Measurements from ENCODE around the gene COBLL1.

Gene COBLL1

DNA sequence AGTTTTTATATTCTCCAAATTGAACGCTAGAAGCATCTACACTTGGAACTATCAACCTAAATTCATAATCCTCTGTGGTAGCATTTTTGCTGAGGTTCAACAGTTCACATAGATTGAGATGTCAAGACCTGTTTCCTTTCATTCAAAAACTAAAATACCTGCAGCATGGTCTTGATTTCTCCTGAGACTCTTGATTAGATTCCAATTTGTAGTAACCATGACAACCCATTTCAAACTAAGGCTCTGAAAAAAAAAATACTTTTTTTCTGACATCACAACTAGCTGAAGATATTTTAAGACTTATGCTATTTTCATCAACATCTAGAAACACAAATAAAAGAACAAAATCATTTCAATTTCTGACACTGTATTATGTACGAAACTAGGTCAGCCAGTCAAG lies 29.8 kb downstream of the COBLL1 start:
- H3K4me1 ChIP-seq (ENCODE audit: control insufficient read depth, insufficient read depth, low read length), result no peaks in the 10 kb centered on the region
- no peaks in the 10 kb centered on the region for H3K36me3 ChIP-seq (ENCODE audit: control insufficient read depth, insufficient read depth, low read length)
- no peaks in the 10 kb centered on the region for H3K9me3 ChIP-seq (ENCODE audit: control insufficient read depth, low read length)
- no peaks in the 10 kb centered on the region for H3K27me3 ChIP-seq (ENCODE audit: control insufficient read depth, insufficient read depth, low read length)
- H3K9ac ChIP-seq (ENCODE audit: low read length), result no peak overlapping the region
- no peak overlapping the region for H3K4me3 ChIP-seq (ENCODE audit: low read length)

DNA sequence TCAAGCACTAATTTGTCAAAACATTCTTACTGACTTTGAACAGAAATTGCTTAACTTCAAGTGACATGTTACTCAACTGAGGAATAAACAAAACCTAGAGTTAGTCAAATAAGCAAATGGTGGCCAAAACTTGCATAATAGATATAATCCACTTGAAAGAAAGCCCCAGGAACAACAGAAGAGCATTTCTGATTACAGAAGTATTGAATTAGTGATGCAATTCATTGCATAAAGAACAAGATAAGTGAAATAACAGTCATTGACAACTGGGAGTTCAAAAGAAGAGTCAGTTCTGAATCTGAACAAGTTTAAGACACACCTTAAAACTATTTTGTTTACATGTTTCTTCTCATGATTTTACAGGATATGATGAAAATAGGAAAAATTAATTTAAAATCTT lies 30.8 kb downstream of the COBLL1 start:
- H3K9ac ChIP-seq (ENCODE audit: low read length), result no peak overlapping the region
- no peaks in the 10 kb centered on the region for H3K36me3 ChIP-seq (ENCODE audit: control insufficient read depth, insufficient read depth, low read length)
- H3K27me3 ChIP-seq (ENCODE audit: control insufficient read depth, insufficient read depth, low read length), result no peaks in the 10 kb centered on the region
- no peaks in the 10 kb centered on the region for H3K9me3 ChIP-seq (ENCODE audit: control insufficient read depth, low read length)
- no peak overlapping the region for H3K4me3 ChIP-seq (ENCODE audit: low read length)
- no peaks in the 10 kb centered on the region for H3K4me1 ChIP-seq (ENCODE audit: control insufficient read depth, insufficient read depth, low read length)

DNA sequence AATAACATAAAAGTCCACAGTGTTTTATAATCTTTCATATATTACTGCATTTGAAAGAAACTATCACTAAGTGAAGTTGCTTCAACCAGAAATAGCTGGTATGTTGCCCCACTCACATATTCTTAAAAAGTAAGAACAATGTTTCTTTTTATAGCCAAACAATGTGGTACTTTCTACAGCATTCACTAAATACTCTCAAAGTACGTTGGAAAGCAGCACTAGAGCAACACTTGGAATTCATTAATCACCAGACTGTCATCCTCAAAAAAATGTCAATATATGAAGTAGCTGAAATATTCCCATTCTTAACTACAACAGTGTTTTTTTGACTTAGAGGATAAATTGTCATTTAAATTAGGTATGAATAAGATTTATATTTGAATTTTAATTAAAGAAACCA lies 32.8 kb downstream of the COBLL1 start:
- Histone ChIP-seq H3K9ac (ENCODE audit: low read length) (no peak overlapping the region), H3K4me1 (ENCODE audit: control insufficient read depth, insufficient read depth, low read length) (peaks cover 2% of the 10 kb centered on the region), H3K36me3 (ENCODE audit: control insufficient read depth, insufficient read depth, low read length) (no peaks in the 10 kb centered on the region), H3K27me3 (ENCODE audit: control insufficient read depth, insufficient read depth, low read length) (no peaks in the 10 kb centered on the region), H3K9me3 (ENCODE audit: control insufficient read depth, low read length) (no peaks in the 10 kb centered on the region), H3K4me3 (ENCODE audit: low read length) (no peak overlapping the region)

DNA sequence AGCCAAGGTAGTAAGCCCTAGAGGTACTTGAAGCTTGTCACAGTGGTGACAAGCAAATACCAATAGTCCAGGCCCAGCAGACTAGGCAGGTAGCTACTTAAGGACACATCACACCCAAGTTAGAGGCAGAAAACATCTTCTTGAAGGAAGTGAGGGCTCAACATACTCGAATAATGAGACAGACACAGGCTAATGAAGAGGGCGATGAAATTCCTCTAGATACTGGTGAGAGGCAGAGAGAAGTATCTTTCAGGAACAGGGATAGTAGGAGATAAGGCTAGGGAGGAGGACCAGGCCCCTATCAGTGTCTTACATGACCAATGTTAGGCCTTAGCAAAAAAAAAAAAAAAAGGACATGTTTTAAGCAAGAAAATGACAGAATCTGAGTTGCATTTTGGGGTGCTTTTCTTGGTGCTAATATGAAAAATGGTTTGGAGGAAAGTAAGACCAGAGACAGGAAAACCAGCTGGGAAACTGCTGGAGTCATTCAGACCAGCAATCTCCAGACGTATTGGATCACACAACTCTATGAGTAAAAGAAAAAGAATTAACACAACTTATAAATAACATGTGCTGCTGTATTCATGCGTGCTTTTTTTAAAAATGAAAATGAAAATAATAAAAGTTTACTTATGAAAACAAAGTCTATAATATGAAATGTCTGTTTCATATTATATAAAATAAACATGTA lies 37.7 kb downstream of the COBLL1 start:
- Histone ChIP-seq H3K27me3 (ENCODE audit: control insufficient read depth, insufficient read depth, low read length) (no peaks in the 10 kb centered on the region), H3K9ac (ENCODE audit: low read length) (no peak overlapping the region), H3K36me3 (ENCODE audit: control insufficient read depth, insufficient read depth, low read length) (no peaks in the 10 kb centered on the region), H3K9me3 (ENCODE audit: control insufficient read depth, low read length) (no peaks in the 10 kb centered on the region), H3K4me1 (ENCODE audit: control insufficient read depth, insufficient read depth, low read length) (peaks cover 9% of the 10 kb centered on the region), H3K4me3 (ENCODE audit: low read length) (no peak overlapping the region)

DNA sequence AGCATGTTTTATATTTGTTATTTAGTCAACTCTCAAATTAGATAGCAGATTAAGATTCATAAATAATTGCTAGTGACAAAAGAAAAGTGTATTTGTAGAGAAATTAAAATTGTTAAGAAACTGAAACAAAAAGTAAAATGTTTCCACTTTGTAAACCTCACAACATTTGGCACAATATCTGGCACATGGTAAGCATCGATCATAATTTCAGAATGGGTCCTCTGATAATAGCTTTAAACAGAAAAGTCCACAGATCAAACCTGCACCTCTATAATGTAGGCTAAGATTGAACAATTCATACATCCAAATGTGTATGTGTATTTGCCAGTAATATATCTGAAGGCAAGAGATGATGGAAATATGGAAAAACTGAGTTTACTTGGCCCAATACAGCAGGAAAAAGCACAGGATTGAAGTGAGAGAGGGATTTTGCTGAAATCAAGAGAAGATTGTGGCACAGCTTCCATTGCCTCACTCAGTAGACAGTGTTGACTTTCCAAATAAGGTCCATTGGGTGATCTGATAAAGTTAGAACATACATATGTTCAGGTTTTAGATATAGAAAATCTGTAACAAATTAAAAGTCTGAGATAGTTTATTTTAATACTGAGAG lies 39.4 kb downstream of the COBLL1 start:
- Histone ChIP-seq H3K27me3 (ENCODE audit: control insufficient read depth, insufficient read depth, low read length) (no peaks in the 10 kb centered on the region), H3K4me3 (ENCODE audit: low read length) (no peak overlapping the region), H3K9me3 (ENCODE audit: control insufficient read depth, low read length) (no peaks in the 10 kb centered on the region), H3K36me3 (ENCODE audit: control insufficient read depth, insufficient read depth, low read length) (no peaks in the 10 kb centered on the region), H3K9ac (ENCODE audit: low read length) (no peak overlapping the region), H3K4me1 (ENCODE audit: control insufficient read depth, insufficient read depth, low read length) (peaks cover 9% of the 10 kb centered on the region)

DNA sequence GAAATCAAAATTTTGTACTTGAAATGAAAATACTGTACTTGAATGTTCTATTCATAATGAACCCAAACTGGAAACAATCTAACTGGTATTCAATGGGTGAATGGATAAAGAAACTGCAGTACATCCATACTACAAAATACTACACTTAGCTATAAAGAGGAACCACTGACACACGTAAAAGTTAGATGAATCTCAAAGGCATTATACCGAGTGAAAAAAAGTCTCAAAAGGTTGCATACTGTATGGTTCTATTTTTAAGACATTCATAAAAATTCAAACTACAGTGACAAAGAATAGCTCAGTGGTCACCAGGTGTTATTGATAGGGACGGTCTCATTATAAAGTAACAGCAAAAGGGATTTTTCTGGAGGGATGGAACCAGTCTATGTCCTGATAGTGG lies 41.1 kb downstream of the COBLL1 start:
- H3K4me3 ChIP-seq (ENCODE audit: low read length), result no peak overlapping the region
- no peaks in the 10 kb centered on the region for H3K27me3 ChIP-seq (ENCODE audit: control insufficient read depth, insufficient read depth, low read length)
- no peak overlapping the region for H3K9ac ChIP-seq (ENCODE audit: low read length)
- peaks cover 9% of the 10 kb centered on the region for H3K4me1 ChIP-seq (ENCODE audit: control insufficient read depth, insufficient read depth, low read length)
- no peaks in the 10 kb centered on the region for H3K9me3 ChIP-seq (ENCODE audit: control insufficient read depth, low read length)
- no peaks in the 10 kb centered on the region for H3K36me3 ChIP-seq (ENCODE audit: control insufficient read depth, insufficient read depth, low read length)

DNA sequence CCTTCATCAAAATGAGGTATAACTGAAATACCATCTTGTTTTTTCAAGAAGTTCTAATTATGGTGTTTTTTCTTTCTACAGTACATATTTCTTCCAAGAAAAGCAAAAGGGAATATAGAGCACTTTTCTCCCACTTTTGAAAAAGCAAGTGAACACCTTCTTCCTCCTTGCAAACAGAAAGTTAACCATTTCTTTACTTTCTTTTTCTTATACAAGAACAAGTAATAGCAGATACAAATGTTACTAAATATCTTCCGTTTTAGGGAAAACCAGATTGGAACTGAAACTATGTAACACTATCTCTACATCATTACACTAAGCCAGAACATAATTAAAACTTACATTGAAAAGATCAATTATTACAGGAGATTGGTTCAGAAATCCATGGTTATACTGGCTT lies 44.0 kb downstream of the COBLL1 start:
- Histone ChIP-seq H3K4me1 (ENCODE audit: control insufficient read depth, insufficient read depth, low read length) (peaks cover 4% of the 10 kb centered on the region), H3K36me3 (ENCODE audit: control insufficient read depth, insufficient read depth, low read length) (no peaks in the 10 kb centered on the region), H3K27me3 (ENCODE audit: control insufficient read depth, insufficient read depth, low read length) (no peaks in the 10 kb centered on the region), H3K9ac (ENCODE audit: low read length) (no peak overlapping the region), H3K4me3 (ENCODE audit: low read length) (no peak overlapping the region), H3K9me3 (ENCODE audit: control insufficient read depth, low read length) (no peaks in the 10 kb centered on the region)

DNA sequence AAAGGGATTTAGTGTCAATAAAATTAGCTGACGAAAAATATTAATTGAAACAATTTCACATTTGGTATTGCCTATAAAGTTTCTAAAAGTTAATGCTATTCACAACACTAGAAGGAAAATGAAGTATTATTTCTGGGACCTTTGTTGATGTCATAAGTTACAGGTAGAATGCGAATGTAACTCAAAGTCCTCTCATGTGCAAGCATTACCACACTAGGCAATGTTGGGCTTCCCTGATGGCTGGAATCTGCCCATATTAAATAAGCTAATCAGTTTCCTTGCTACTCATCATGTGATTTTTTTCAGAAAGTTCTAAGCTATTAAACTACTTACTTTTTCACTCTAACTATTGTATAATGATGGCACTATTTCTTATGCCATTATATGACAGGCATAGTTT lies 44.6 kb downstream of the COBLL1 start:
- Histone ChIP-seq H3K4me1 (ENCODE audit: control insufficient read depth, insufficient read depth, low read length) (no peaks in the 10 kb centered on the region), H3K9ac (ENCODE audit: low read length) (no peak overlapping the region), H3K4me3 (ENCODE audit: low read length) (no peak overlapping the region), H3K9me3 (ENCODE audit: control insufficient read depth, low read length) (no peaks in the 10 kb centered on the region), H3K27me3 (ENCODE audit: control insufficient read depth, insufficient read depth, low read length) (no peaks in the 10 kb centered on the region), H3K36me3 (ENCODE audit: control insufficient read depth, insufficient read depth, low read length) (no peaks in the 10 kb centered on the region)

DNA sequence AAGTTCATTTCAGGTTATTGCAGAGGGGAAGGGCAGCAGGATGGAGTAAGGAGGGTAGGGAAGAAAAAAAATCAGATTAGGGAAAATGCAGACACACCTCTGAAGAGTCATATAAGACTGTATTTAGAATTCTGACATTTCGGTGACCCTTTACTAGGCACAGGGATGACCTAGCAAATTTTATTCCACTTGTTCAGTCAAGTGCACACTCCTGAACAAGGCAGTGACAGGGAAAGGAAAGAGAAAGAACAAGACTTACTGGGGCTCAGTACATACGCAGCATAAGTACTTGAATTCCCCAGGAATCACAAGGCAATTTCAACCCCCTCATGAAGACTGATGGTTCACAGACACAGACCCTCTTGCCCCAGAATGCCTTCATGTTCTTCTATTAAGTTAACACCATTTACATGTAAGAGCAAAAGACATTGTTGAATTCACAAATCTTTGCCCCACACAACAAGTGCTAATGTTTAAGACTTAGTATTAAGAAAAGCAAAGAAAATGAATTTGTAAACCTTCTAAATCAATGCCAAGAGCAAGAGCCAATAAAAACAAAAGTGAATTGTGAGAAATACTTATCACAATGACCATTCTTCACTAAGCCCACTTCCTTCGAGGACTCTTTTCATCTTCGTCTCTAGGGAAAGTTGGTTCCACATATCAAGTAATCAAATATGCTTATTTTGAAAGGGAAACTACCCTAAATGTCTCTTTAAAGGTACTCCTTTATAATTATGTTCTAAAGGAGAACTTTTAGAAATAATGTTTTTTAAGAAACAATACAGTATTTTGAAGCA lies 47.0 kb downstream of the COBLL1 start:
- Histone ChIP-seq H3K4me3 (ENCODE audit: low read length) (no peak overlapping the region), H3K27me3 (ENCODE audit: control insufficient read depth, insufficient read depth, low read length) (no peaks in the 10 kb centered on the region), H3K9ac (ENCODE audit: low read length) (no peak overlapping the region), H3K36me3 (ENCODE audit: control insufficient read depth, insufficient read depth, low read length) (no peaks in the 10 kb centered on the region), H3K9me3 (ENCODE audit: control insufficient read depth, low read length) (no peaks in the 10 kb centered on the region), H3K4me1 (ENCODE audit: control insufficient read depth, insufficient read depth, low read length) (no peaks in the 10 kb centered on the region)

DNA sequence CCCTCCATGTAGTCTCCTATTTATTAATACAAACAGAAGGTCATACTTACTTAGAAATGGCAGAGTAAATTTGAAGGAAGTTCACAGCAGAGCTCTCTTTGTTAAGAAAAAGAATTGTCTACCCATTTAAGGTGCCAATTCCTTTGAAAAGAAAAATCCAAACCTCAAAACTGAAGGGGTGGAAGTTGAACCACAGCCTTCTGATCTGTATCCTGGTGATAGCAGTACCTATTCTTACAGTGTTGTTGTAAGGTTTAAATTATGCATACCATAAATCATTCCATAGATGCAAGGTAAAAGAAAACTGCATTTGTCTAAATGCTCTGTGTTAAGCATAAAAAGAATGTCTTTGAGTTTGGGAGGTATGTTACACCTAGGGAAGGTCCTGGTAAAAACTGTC lies 47.6 kb downstream of the COBLL1 start:
- no peaks in the 10 kb centered on the region for H3K9me3 ChIP-seq (ENCODE audit: control insufficient read depth, low read length)
- no peaks in the 10 kb centered on the region for H3K36me3 ChIP-seq (ENCODE audit: control insufficient read depth, insufficient read depth, low read length)
- H3K4me1 ChIP-seq (ENCODE audit: control insufficient read depth, insufficient read depth, low read length), result no peaks in the 10 kb centered on the region
- H3K4me3 ChIP-seq (ENCODE audit: low read length), result no peak overlapping the region
- H3K9ac ChIP-seq (ENCODE audit: low read length), result no peak overlapping the region
- no peaks in the 10 kb centered on the region for H3K27me3 ChIP-seq (ENCODE audit: control insufficient read depth, insufficient read depth, low read length)

DNA sequence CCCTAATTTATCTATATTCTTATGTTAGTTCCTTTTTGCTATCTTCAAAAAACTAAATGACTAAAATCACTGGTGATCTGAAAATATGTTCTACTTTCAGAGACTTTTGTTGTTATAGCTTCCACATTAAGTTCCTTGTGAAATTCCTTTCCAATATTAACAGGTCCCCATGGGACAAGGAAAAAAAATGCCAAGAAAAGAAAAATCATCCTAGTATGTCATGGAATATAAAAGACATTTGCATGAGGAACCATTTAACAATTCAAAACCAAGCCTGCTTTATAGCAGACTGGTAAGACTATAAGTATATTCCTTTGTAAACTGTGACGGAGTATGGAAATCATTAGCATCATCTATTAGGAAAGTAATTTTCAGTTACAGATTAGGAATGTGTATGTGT lies 48.1 kb downstream of the COBLL1 start:
- no peaks in the 10 kb centered on the region for H3K9me3 ChIP-seq (ENCODE audit: control insufficient read depth, low read length)
- H3K4me1 ChIP-seq (ENCODE audit: control insufficient read depth, insufficient read depth, low read length), result no peaks in the 10 kb centered on the region
- no peaks in the 10 kb centered on the region for H3K27me3 ChIP-seq (ENCODE audit: control insufficient read depth, insufficient read depth, low read length)
- no peak overlapping the region for H3K4me3 ChIP-seq (ENCODE audit: low read length)
- no peak overlapping the region for H3K9ac ChIP-seq (ENCODE audit: low read length)
- no peaks in the 10 kb centered on the region for H3K36me3 ChIP-seq (ENCODE audit: control insufficient read depth, insufficient read depth, low read length)
